GM10248 (cell line): ENCODE measurements around the gene CTH.
"Not testable (repeated sequence)": the region's sequence is repeated elsewhere in the genome, so short reads cannot be mapped to it uniquely, and the experiment has no call there.

Experiments
- CTCF ChIA-PET: fragments of 300-600 bp; sonication (Branson Sonifier 250); formaldehyde crosslinking; extraction: SDS; loops from one replicate; lab custom pipeline; 2021; ENCODE audit warnings: antibody characterized with exemption; lab: Yijun Ruan, JAX
- POLR2A ChIA-PET: fragments of 350-650 bp; sonication (Branson Sonifier 250); formaldehyde crosslinking; extraction: SDS; loops from one replicate; lab custom pipeline; 2020; ENCODE audit warnings: antibody characterized with exemption; lab: Yijun Ruan, JAX
- DNase-seq: peaks from one replicate; pipeline ENCODE4 v3.0.0; 2012; ENCODE audit errors: extremely low spot score
- TF ChIP-seq, protein P1 (sequence below): IDR thresholded peaks from 2 replicates; pipeline ENCODE4 v1.5.1; 2012; ENCODE audit warnings: mild to moderate bottlenecking, low read depth; ENCODE audit errors: extremely low read depth, missing control alignments, control extremely low read depth

The CTH gene

DNA sequence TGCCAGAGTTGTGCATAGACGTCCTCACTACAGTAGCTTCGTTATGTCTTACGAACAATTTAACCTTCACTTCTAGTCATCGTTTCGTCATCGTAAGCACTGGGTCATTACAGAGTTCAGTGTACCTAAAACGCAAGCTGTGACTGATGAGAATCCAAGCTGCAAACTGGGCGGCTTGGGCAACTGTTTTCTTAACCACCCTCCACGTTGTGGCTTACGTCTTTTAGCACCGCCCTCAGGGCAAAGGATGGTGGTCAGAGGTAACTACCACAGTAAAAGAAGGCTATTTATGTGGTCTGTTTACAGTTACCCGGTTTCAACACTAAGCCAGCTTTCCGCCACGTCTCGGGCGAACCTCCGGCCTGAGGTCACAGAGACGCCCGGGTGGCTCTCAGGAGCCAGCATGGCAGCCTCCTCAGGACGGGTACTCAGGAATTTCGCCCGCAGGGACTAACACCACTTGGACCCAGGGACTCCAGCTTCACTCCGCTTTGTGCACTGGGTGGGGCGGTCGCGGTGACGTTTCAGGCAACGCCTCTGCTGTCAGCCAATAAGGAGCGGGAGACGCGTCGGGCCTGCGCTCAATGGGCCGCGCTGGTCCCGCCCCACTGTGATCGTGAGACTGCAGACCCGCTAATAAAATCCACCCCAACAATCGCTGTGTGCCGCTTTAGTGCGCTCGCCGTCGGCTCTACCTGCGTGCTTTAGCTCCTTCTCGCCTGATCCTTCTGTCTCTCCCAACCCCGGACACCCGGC is at the start of gene CTH:
Gene CTH, plus strand, starts transcription at position 665 of the 756 bp plus-strand sequence. CDS start 148 bp downstream, outside the sequence.
- POLR2A ChIA-PET, result interaction anchor here (0.6 to 1.6 kb wide), 7 partner anchors 9 to 190 kb away, joined by 3 to 9 read pairs (median 5); partner anchors contain the start of genes ANKRD13C and SRSF11
- DNase-seq, result peak; percentile 93
- TF ChIP-seq, protein P1, sequence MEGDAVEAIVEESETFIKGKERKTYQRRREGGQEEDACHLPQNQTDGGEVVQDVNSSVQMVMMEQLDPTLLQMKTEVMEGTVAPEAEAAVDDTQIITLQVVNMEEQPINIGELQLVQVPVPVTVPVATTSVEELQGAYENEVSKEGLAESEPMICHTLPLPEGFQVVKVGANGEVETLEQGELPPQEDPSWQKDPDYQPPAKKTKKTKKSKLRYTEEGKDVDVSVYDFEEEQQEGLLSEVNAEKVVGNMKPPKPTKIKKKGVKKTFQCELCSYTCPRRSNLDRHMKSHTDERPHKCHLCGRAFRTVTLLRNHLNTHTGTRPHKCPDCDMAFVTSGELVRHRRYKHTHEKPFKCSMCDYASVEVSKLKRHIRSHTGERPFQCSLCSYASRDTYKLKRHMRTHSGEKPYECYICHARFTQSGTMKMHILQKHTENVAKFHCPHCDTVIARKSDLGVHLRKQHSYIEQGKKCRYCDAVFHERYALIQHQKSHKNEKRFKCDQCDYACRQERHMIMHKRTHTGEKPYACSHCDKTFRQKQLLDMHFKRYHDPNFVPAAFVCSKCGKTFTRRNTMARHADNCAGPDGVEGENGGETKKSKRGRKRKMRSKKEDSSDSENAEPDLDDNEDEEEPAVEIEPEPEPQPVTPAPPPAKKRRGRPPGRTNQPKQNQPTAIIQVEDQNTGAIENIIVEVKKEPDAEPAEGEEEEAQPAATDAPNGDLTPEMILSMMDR, result no peak
- CTCF ChIA-PET, result interaction anchor here (0.9 to 2.4 kb wide), 10 partner anchors 10 to 97 kb away, joined by 3 to 10 read pairs (median 4); partner anchors contain the start of gene ANKRD13C

DNA sequence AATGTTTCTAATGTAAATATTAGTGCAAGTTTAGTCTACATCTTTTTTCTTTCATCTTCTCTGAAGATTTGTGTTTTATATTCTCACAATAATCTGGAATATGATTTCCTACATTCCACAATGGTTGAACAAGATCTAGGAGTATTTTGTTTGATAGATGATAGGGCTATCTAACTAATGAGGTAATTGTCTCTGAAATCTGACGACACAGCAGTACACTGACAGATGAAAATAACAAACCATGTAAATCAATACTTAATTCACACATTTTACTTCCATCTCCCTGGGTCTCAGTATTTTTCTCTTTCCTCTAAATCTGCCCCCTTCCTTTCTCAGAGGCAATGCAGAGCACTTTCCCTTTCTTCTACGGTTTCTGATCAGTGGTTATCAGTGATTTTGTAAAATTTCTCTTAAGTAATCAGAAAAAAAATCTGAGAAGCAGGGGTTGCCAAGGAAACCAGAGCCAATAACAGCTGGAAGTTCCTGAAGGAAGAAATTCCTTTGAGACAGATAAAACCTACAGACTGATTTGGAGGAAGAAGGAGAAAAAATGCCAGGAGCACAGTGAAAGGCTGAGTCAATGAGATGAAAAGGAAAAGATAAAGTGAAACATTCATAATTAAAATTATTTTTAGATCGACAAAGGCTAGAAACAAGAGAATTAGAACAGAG is 49.2 kb upstream of the CTH start:
- ChIA-PET CTCF (interaction anchor here (1.2 kb wide), 1 partner anchor 56 kb away, joined by 3 read pairs; no protein-coding TSS in a partner anchor), POLR2A (no interaction called here)
- no peak for DNase-seq
- TF ChIP-seq, protein P1, result no peak

DNA sequence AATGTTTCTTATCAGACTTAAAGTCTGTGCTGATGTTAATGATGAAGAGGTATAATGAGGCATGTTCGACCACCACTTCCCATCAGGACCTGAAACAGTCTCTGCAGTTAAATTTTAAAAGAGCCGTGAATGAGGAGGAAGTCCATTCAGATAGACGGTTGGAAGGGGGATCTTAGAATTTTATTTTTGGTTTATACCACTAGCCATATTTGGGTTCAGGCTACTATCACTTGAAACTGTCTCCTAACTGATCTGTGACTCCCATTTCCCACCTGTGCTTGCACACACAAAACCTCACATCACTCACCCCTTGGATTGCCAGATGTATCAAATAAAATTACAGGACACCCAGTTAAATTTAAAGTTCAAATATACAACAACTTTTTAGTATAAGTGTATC is 46.6 kb upstream of the CTH start:
- POLR2A ChIA-PET, result no interaction called here
- no peak for DNase-seq
- TF ChIP-seq, protein P1, result no peak
- CTCF ChIA-PET, result interaction anchor here (1.3 kb wide), 1 partner anchor 14 kb away, joined by 4 read pairs; no protein-coding TSS in a partner anchor

DNA sequence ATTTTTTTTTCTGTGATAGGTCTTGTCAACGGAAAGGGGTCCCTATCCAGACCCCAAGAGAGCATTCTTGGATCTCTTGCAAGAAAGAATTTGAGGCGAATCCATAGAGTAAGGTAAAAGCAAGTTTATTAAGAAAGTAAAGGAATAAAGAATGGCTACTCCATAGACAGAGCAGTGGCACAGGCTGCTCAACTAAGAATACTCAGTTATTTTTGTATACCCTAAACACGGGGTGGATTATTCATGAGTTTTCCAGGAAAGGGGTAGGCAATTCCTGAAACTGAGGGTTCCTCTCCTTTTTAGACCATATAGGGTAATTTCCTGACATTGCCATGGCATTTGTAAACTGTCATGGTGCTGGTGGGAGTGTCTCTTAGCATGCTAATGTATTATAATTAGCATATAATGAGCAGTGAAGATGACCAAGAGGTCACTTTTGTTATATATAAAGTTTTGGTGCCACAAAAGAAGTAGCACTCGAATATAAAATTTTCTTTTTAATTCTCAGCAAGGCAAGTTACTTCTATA is 44.6 kb upstream of the CTH start:
- DNase-seq, CTCF ChIA-PET, POLR2A ChIA-PET: not testable (repeated sequence)

DNA sequence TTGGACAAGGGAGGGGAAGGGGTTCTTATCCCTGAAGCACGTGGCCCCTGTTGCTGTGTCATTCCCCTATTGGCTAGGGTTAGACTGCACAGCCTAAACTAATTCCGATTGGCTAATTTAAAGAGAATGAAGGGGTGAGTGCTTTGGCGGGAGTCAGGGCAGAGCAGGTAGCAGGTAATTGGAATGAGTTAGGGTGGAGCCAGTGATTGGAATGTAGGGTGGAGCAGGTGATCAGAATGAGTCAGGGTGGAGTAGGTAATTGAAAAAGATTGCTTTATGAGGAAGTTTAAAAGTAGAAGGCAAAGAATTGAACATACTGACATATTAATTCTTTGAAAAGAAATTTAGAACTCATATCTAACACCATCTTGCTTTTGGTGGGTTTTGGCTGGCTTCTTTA is 44.1 kb upstream of the CTH start:
- DNase-seq, CTCF ChIA-PET, POLR2A ChIA-PET: not testable (repeated sequence)

DNA sequence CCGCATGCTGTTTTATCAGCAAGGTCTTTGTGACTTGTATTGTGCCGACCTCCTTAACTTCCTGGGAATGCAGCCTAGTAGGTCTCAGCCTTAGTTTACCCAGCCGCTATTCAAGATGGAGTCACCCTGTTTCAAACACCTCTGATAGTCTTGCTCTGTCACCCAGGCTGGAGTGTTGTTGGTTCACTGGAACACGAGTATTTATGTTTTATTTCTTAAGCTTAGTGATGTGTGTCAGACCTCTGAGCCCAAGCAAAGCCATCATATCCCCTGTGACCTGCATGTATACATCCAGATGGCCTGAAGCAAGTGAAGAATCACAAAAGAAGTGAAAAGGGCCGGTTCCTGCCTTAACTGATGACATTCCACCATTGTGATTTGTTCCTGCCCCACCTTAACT is 43.7 kb upstream of the CTH start:
- POLR2A ChIA-PET, DNase-seq, CTCF ChIA-PET: not testable (repeated sequence)

DNA sequence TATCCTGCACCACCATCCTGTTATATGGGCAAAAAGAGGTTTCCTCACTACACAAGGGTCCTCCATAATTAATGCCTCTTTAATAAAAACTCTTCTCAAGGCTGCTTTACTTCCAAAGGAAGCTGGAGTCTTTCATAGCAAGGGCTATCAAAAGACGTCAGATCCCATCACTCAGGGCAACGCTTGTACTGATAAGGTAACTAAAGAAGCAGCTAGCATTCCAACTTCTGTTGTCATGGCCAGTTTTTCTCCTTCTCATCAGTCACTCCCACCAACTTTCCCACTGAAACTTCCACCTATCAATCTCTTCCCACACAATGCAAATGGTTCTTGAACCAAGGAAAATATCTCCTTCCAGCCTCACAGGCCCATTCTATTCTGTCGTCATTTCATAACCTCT is 39.5 kb upstream of the CTH start:
- DNase-seq, CTCF ChIA-PET, POLR2A ChIA-PET: not testable (repeated sequence)

DNA sequence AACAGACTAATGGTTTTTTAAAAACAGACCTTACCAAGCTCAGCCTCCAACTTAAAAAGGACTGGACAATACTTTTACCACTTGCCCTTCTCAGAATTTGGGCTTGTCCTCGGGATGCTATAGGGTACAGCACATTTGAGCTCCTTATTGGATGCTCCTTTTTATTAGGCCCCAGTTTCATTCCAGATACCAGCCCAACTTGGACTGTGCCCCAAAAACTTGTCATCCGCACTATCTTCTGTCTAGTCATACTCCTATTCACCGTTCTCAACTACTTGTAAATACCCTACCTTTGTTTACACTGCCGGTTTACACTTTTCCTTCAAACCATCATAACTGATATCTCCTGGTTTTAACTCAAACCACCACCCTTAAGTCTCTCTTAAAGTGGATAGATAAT is 38.6 kb upstream of the CTH start:
- TF ChIP-seq, protein P1, result no peak
- POLR2A ChIA-PET, result no interaction called here
- no peak for DNase-seq
- CTCF ChIA-PET, result no interaction called here

DNA sequence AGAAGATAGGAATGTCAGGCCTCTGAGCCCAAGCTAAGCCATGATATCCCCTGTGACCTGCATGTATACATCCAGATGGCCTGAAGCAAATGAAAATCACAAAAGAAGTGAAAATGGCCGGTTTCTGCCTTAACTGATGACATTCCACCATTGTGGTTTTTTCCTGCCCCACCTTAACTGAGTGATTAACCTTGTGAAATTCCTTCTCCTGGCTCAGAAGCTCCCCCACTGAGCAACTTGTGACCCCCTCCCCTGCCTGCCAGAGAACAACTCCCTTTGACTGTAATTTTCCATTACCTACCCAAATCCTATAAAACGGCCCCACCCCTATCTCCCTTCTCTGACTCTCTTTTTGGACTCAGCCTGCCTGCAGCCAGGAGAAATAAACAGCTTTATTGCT is 37.5 kb upstream of the CTH start:
- CTCF ChIA-PET, DNase-seq: not testable (repeated sequence)

More for the DNA sequence above, 37.5 kb upstream of the CTH start:
- POLR2A ChIA-PET, result not testable (repeated sequence)
